ENCODE measurements around the gene CHRNA7.

CHRNA7 gene

GRCh38 chr15:32067115-32067514 lies 36.8 kb downstream of the CHRNA7 start:
- H3K4me3 ChIP-seq (ENCODE audit: low read depth, low read length): no peak overlapping the region
- no peak for TF ChIP-seq CTCF (IDR thresholded peaks at IDR 0.05; ENCODE audit: low read depth, low read length)

- H3K4me3 ChIP-seq (ENCODE audit: low read depth, low read length): no peak overlapping the region
- TF ChIP-seq CTCF (IDR thresholded peaks at IDR 0.05; ENCODE audit: low read depth, low read length): no peak
These were observed 59.6 kb downstream of the CHRNA7 start for GRCh38 chr15:32089851-32090359.

GRCh38 chr15:32091505-32092380 lies 61.4 kb downstream of the CHRNA7 start:
- no peak for TF ChIP-seq CTCF (IDR thresholded peaks at IDR 0.05; ENCODE audit: low read depth, low read length)
- H3K4me3 ChIP-seq (ENCODE audit: low read depth, low read length): no peak overlapping the region

- H3K4me3 ChIP-seq (ENCODE audit: low read depth, low read length): no peak overlapping the region
- no peak for TF ChIP-seq CTCF (IDR thresholded peaks at IDR 0.05; ENCODE audit: low read depth, low read length)
These were observed 65.9 kb downstream of the CHRNA7 start for GRCh38 chr15:32096213-32096612.

GRCh38 chr15:32096916-32097617 lies 66.8 kb downstream of the CHRNA7 start:
- no peak for TF ChIP-seq CTCF (IDR thresholded peaks at IDR 0.05; ENCODE audit: low read depth, low read length)
- no peak overlapping the region for H3K4me3 ChIP-seq (ENCODE audit: low read depth, low read length)

GRCh38 chr15:32098033-32098432 lies 67.7 kb downstream of the CHRNA7 start:
- TF ChIP-seq CTCF (IDR thresholded peaks at IDR 0.05; ENCODE audit: low read depth, low read length): no peak
- H3K4me3 ChIP-seq (ENCODE audit: low read depth, low read length): no peak overlapping the region

Data from WI38 (cell line).